IMR-90 (cell line): ENCODE data around the gene MICU1. TPM values are rescaled to one million over a fixed set of nuclear protein-coding genes. Genes with fewer than 3 reads are reported as not detected.

ENCODE experiments used
- ATAC-seq: fragments of 200-7000 bp; cut with Tn5 transposase; 2 replicates; pipeline ENCODE4 v1.9.1; 2020; ENCODE audit warnings: low read depth, mild to moderate bottlenecking, moderate library complexity
- BruUV-seq: library from RNA; stranded (reverse); fragments of 400-500 nt; replicated peaks from 2 replicates; lab custom pipeline; 2021; lab: Mats Ljungman, UMichigan
- CTCF ChIA-PET: fragments of 300-600 bp; formaldehyde crosslinking; extraction: SDS; loops from one replicate; lab custom pipeline; 2021; ENCODE audit warnings: antibody characterized with exemption; lab: Yijun Ruan, JAX
- POLR2A ChIA-PET: fragments of 300-600 bp; sonication (Branson Sonifier 250); formaldehyde crosslinking; loops from one replicate; lab custom pipeline; 2022; ENCODE audit warnings: antibody characterized with exemption; ENCODE audit not compliant: unreplicated experiment; lab: Charles Lee
- DNase-seq: peaks from one replicate; pipeline ENCODE4 v3.0.0; 2013
- H2AFZ ChIP-seq: replicated peaks from 2 replicates; pipeline ENCODE3; 2013; ENCODE audit warnings: low read length, mild to moderate bottlenecking; ENCODE audit not compliant: poor library complexity
- H2AK5ac ChIP-seq: 2 replicates; pipeline ENCODE4 v1.6.1; 2013; ENCODE audit warnings: low read depth, low read length, inconsistent platforms
- H2AK9ac ChIP-seq: replicated peaks from 2 replicates; pipeline ENCODE3; 2013; ENCODE audit warnings: mild to moderate bottlenecking, low read depth, low read length, moderate library complexity; ENCODE audit not compliant: poor library complexity
- H2BK120ac ChIP-seq: 2 replicates; pipeline ENCODE4 v1.6.1; 2013; ENCODE audit warnings: low read depth, low read length, inconsistent platforms
- H2BK15ac ChIP-seq: 3 replicates; pipeline ENCODE4 v1.6.1; 2013; ENCODE audit warnings: low read depth, low read length, inconsistent platforms
- H2BK20ac ChIP-seq: 2 replicates; pipeline ENCODE4 v1.6.1; 2013; ENCODE audit warnings: low read depth, mild to moderate bottlenecking, inconsistent platforms, low read length, moderate library complexity
- H2BK5ac ChIP-seq: 2 replicates; pipeline ENCODE4 v1.6.1; 2013; ENCODE audit warnings: mild to moderate bottlenecking, low read depth, low read length, inconsistent platforms; ENCODE audit not compliant: poor library complexity, severe bottlenecking
- H3K14ac ChIP-seq: replicated peaks from 2 replicates; pipeline ENCODE4 v1.6.1; 2013; ENCODE audit warnings: low read depth, low read length, inconsistent platforms
- H3K18ac ChIP-seq: 2 replicates; pipeline ENCODE4 v1.6.1; 2013; ENCODE audit warnings: low read depth, low read length, control low read depth
- H3K23ac ChIP-seq: 2 replicates; pipeline ENCODE4 v1.6.1; 2013; ENCODE audit warnings: low read depth, low read length, inconsistent platforms
- H3K27ac ChIP-seq: 2 replicates; pipeline ENCODE4 v1.5.1; 2013; ENCODE audit warnings: mild to moderate bottlenecking, control low read depth, low read length; ENCODE audit not compliant: insufficient read depth
- H3K27me3 ChIP-seq: 2 replicates; pipeline ENCODE4 v1.6.1; 2013; ENCODE audit warnings: low read length; ENCODE audit not compliant: control insufficient read depth, insufficient read depth
- H3K36me3 ChIP-seq: 2 replicates; pipeline ENCODE4 v1.6.1; 2013; ENCODE audit warnings: low read length, mixed read lengths; ENCODE audit not compliant: control insufficient read depth, insufficient read depth
- H3K4ac ChIP-seq: 2 replicates; pipeline ENCODE4 v1.6.1; 2013; ENCODE audit warnings: low read depth, low read length, inconsistent platforms
- H3K4me1 ChIP-seq: 2 replicates; pipeline ENCODE4 v1.6.1; 2013; ENCODE audit warnings: low read length, mixed read lengths; ENCODE audit not compliant: control insufficient read depth, insufficient read depth
- H3K4me2 ChIP-seq: 2 replicates; pipeline ENCODE4 v1.6.1; 2013; ENCODE audit warnings: low read depth, mild to moderate bottlenecking, control low read depth, low read length, moderate library complexity
- H3K4me3 ChIP-seq: 2 replicates; pipeline ENCODE4 v1.5.1; 2013; ENCODE audit warnings: low read depth, mild to moderate bottlenecking, control low read depth, low read length, moderate library complexity; ENCODE audit not compliant: insufficient read depth
- H3K56ac ChIP-seq: 2 replicates; pipeline ENCODE4 v1.6.1; 2013; ENCODE audit warnings: low read length, inconsistent platforms; ENCODE audit not compliant: insufficient read depth; ENCODE audit errors: extremely low read depth
- H3K79me1 ChIP-seq, 2 experiments: 2 replicates each; pipeline ENCODE4 v1.6.1; 2013; ENCODE audit warnings: low read length in 2 of 2, inconsistent platforms in 1 of 2, low read depth in 1 of 2
- H3K9ac ChIP-seq: 2 replicates; pipeline ENCODE4 v1.6.1; 2013; ENCODE audit warnings: low read depth, low read length, control low read depth
- H3K9me1 ChIP-seq: 2 replicates; pipeline ENCODE4 v1.6.1; 2013; ENCODE audit warnings: low read length, inconsistent platforms; ENCODE audit not compliant: insufficient read depth
- H3K9me3 ChIP-seq: 2 replicates; pipeline ENCODE4 v1.6.1; 2013; ENCODE audit warnings: low read length; ENCODE audit not compliant: control insufficient read depth, insufficient read depth
- H4K20me1 ChIP-seq: 2 replicates; pipeline ENCODE4 v1.6.1; 2013; ENCODE audit warnings: low read length, inconsistent platforms; ENCODE audit not compliant: insufficient read depth
- H4K5ac ChIP-seq: 2 replicates; pipeline ENCODE4 v1.6.1; 2013; ENCODE audit warnings: mild to moderate bottlenecking, low read depth, low read length, control low read depth
- H4K8ac ChIP-seq, 2 experiments: 2 replicates each; pipeline ENCODE4 v1.6.1; 2013; ENCODE audit warnings: low read depth in 2 of 2, low read length in 2 of 2, control low read depth in 1 of 2, inconsistent platforms in 1 of 2
- H4K91ac ChIP-seq: 2 replicates; pipeline ENCODE4 v1.6.1; 2013; ENCODE audit warnings: low read depth, low read length, inconsistent platforms; ENCODE audit not compliant: insufficient read depth
- CHD1 ChIP-seq: IDR thresholded peaks from 2 replicates; pipeline ENCODE4 v1.6.1; 2012; ENCODE audit warnings: low read depth, low read length, improper control_type of control experiment
- MAZ ChIP-seq: IDR thresholded peaks from 2 replicates; pipeline ENCODE4 v1.6.1; 2012; ENCODE audit warnings: low read depth, mild to moderate bottlenecking, low read length, improper control_type of control experiment, moderate library complexity, borderline replicate concordance
- RAD21 ChIP-seq: IDR thresholded peaks from 2 replicates; pipeline ENCODE4 v1.6.1; 2012; ENCODE audit warnings: low read length, improper control_type of control experiment
- RCOR1 ChIP-seq: IDR thresholded peaks from 2 replicates; pipeline ENCODE4 v1.6.1; 2012; ENCODE audit warnings: mild to moderate bottlenecking, low read length, improper control_type of control experiment; ENCODE audit not compliant: insufficient replicate concordance
- SMC3 ChIP-seq: fragments of 150-350 bp; IDR thresholded peaks from 2 replicates; pipeline ENCODE4 v1.6.1; 2016; ENCODE audit warnings: low read depth, mild to moderate bottlenecking, antibody characterized with exemption, low read length, moderate library complexity
- WGBS, 2 experiments: methylation state at CpG; one replicate each; pipeline versions ENCODE4 v1.1.5 to v1.1.7; 2013; ENCODE audit warnings: missing lambda C conversion rate in 2 of 2; ENCODE audit not compliant: insufficient read length in 1 of 2; ENCODE audit errors: extremely low coverage in 2 of 2; 5-methylcytosine and 5-hydroxymethylcytosine counted together
- dilution Hi-C: fragments of 300-500 bp; cut with HindIII; formaldehyde crosslinking; loops from one replicate; pipeline ENCODE4 v1.14.3; 2018; ENCODE audit warnings: low sequenced_read_pairs; ENCODE audit not compliant: unreplicated experiment
- in situ Hi-C: fragments of 300-500 bp; cut with MboI; formaldehyde crosslinking; loops from 3 replicates; pipeline ENCODE4 v1.14.3; 2019; ENCODE audit warnings: low sequenced_read_pairs, inconsistent platforms, mixed read lengths
- intact Hi-C: fragments of 100-400 bp; cut with micrococcal nuclease; formaldehyde crosslinking; loops from 2 replicates; pipeline ENCODE4 v1.10.0; 2022
- polyA plus RNA-seq, 3 experiments: library from polyadenylated mRNA; depleted of rRNA; stranded (reverse); fragments of >200 nt; gene quantifications; 2 replicates each; pipeline ENCODE4 v1.2.3, GENCODE V29; 2012; ENCODE audit warnings: low replicate concordance in 1 of 3
- total RNA-seq: library from RNA; depleted of rRNA; stranded (reverse); fragments of >200 nt; gene quantifications from 2 replicates; pipeline ENCODE4 v1.2.3, GENCODE V29; 2012
- TF ChIP-seq, protein P1 (sequence below): fragments of 150-350 bp; IDR thresholded peaks from 2 replicates; pipeline ENCODE4 v1.6.1; 2016; ENCODE audit warnings: low read depth, mild to moderate bottlenecking, low read length, moderate library complexity, borderline replicate concordance

MICU1 gene
- total and polyA plus RNA-seq, 2 of the 4 experiments (the other 2 are of a cell fraction): 43.6 to 44.7 TPM

- no peak overlapping the region for H3K18ac ChIP-seq
- no peak overlapping the region for H3K27ac ChIP-seq
- dilution Hi-C loops (no loop called here), in situ Hi-C loops (no loop called here), intact Hi-C loops (no loop called here)
- no peak overlapping the region for H2AK5ac ChIP-seq
- TF ChIP-seq MAZ (no peak), SMC3 (no peak), RCOR1 (no peak), RAD21 (no peak), CHD1 (no peak)
- TF ChIP-seq, protein P1, sequence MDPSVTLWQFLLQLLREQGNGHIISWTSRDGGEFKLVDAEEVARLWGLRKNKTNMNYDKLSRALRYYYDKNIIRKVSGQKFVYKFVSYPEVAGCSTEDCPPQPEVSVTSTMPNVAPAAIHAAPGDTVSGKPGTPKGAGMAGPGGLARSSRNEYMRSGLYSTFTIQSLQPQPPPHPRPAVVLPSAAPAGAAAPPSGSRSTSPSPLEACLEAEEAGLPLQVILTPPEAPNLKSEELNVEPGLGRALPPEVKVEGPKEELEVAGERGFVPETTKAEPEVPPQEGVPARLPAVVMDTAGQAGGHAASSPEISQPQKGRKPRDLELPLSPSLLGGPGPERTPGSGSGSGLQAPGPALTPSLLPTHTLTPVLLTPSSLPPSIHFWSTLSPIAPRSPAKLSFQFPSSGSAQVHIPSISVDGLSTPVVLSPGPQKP: no peak
- H3K14ac ChIP-seq: no peak overlapping the region
- no peak overlapping the region for H4K5ac ChIP-seq
- H2AK9ac ChIP-seq: no peak overlapping the region
- H3K27me3 ChIP-seq: no peaks in the 10 kb centered on the region
- peaks cover 5% of the 10 kb centered on the region for H3K4me1 ChIP-seq
- H3K9me3 ChIP-seq: no peaks in the 10 kb centered on the region
- no peak overlapping the region for H3K4me2 ChIP-seq
- H3K9ac ChIP-seq: no peak overlapping the region
- no peak overlapping the region for H4K8ac ChIP-seq
- peaks cover 9% of the 10 kb centered on the region for H3K36me3 ChIP-seq
- no peak overlapping the region for H2BK120ac ChIP-seq
- CTCF ChIA-PET: interaction anchor here (0.6 kb wide), 1 partner anchor 197 kb away, joined by 3 read pairs; no protein-coding TSS in a partner anchor
- peaks cover 10 to 19% of the 10 kb centered on the region in 2 experiments; a peak in 3 of 4 replicates for H3K79me1 ChIP-seq
- POLR2A ChIA-PET: no interaction called here
- no TSS peak for BruUV-seq
- no peak overlapping the region for H2AFZ ChIP-seq
- no peak overlapping the region for H3K4ac ChIP-seq
- no peak overlapping the region for H3K23ac ChIP-seq
- H3K4me3 ChIP-seq: no peak overlapping the region
- no peaks in the 10 kb centered on the region; the same call in 1 of the 2 replicates for H4K20me1 ChIP-seq
- H2BK15ac ChIP-seq: no peak overlapping the region
- ATAC-seq: no peak
- no peak overlapping the region for H2BK5ac ChIP-seq
- no CpG with 5 or more reads among the region's 3 CpGs for WGBS, 2 experiments
- no peak overlapping the region for H4K91ac ChIP-seq
- no peak overlapping the region for H3K56ac ChIP-seq
- no peaks in the 10 kb centered on the region; the same call in none of the 2 replicates for H3K9me1 ChIP-seq
- no peak overlapping the region for H2BK20ac ChIP-seq
- DNase-seq: no peak
Observed at GRCh38 chr10:72561745-72562166, 64.1 kb downstream of the MICU1 start.
